Mesothelial cell of epicardium (in vitro differentiated cells): ENCODE data around the gene DCUN1D2. TPM values are rescaled to one million over a fixed set of nuclear protein-coding genes. Genes with fewer than 3 reads are reported as not detected.

Source experiments
- DNase-seq, 2 experiments: peaks; one replicate each; pipeline ENCODE4 v3.0.0; 2021; ENCODE audit warnings: low spot score in 2 of 2; ENCODE audit not compliant: unreplicated experiment in 2 of 2
- H3K27ac Mint-ChIP-seq: 2 replicates; pipeline ENCODE4 v1.8.0; 2021; ENCODE audit warnings: mixed read lengths
- H3K27me3 Mint-ChIP-seq: 2 replicates; pipeline ENCODE4 v1.8.0; 2021; ENCODE audit warnings: low read depth, mixed read lengths
- H3K36me3 Mint-ChIP-seq: 2 replicates; pipeline ENCODE4 v1.8.0; 2021; ENCODE audit warnings: mixed read lengths
- H3K4me1 Mint-ChIP-seq: 2 replicates; pipeline ENCODE4 v1.8.0; 2021; ENCODE audit warnings: mixed read lengths
- H3K4me3 Mint-ChIP-seq: 2 replicates; pipeline ENCODE4 v1.8.0; 2021; ENCODE audit warnings: mild to moderate bottlenecking, moderate library complexity, mixed read lengths
- H3K9me3 Mint-ChIP-seq: 2 replicates; pipeline ENCODE4 v1.8.0; 2021; ENCODE audit warnings: mixed read lengths
- total RNA-seq: library from RNA; stranded (reverse); gene quantifications from 3 replicates; pipeline ENCODE4 v1.2.1, GENCODE V29; 2021
- TF ChIP-seq, protein P1 (sequence below): fragments of 200-600 bp; sonication (generic); IDR thresholded peaks from one replicate; pipeline ENCODE4 v1.5.0; 2021; ENCODE audit warnings: antibody characterized with exemption; ENCODE audit not compliant: unreplicated experiment

Gene DCUN1D2
- total RNA-seq, 1 donor from 2014 or later: 40.2 TPM

DNA sequence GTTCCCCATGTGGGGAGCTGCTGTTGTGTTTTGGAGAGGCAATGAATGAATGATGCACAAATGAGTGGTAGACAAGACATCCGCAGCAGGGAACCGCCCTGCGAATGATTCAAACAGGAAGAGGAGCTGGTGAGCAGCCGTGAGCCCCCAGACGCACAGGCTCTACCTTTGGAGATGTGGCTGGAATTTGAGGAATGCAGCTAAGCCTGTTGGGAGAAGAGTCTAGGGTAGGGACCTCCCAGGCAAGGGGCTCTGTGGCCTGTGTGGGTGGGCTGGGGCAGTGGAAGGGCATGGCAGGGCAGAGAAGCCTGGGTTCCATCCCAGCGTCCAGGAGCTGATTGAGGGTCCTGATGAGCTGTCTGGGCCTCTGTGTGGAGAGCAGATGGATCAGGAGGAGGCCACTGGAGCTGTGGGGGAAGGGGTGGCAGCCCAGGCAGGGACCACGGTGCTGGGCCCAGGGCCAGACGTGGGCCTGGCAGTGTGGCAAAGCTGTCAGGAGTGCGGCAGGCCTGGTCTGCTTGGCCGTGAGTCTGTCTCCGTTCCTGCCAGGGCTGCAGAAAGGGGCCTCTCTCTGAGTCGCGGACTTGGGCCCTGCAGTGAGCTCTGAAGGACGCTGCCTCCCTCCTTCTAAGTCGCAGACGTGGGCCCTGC is 41.8 kb upstream of the DCUN1D2 start:
- Mint-ChIP-seq H3K4me3 (no peak overlapping the region), H3K27ac (peak overlapping the region; percentile 82), H3K9me3 (no peaks in the 10 kb centered on the region), H3K27me3 (no peaks in the 10 kb centered on the region), H3K36me3 (peaks cover 33% of the 10 kb centered on the region), H3K4me1 (peaks cover 38% of the 10 kb centered on the region)
- no peak for DNase-seq
- TF ChIP-seq, protein P1, sequence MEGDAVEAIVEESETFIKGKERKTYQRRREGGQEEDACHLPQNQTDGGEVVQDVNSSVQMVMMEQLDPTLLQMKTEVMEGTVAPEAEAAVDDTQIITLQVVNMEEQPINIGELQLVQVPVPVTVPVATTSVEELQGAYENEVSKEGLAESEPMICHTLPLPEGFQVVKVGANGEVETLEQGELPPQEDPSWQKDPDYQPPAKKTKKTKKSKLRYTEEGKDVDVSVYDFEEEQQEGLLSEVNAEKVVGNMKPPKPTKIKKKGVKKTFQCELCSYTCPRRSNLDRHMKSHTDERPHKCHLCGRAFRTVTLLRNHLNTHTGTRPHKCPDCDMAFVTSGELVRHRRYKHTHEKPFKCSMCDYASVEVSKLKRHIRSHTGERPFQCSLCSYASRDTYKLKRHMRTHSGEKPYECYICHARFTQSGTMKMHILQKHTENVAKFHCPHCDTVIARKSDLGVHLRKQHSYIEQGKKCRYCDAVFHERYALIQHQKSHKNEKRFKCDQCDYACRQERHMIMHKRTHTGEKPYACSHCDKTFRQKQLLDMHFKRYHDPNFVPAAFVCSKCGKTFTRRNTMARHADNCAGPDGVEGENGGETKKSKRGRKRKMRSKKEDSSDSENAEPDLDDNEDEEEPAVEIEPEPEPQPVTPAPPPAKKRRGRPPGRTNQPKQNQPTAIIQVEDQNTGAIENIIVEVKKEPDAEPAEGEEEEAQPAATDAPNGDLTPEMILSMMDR: no peak

DNA sequence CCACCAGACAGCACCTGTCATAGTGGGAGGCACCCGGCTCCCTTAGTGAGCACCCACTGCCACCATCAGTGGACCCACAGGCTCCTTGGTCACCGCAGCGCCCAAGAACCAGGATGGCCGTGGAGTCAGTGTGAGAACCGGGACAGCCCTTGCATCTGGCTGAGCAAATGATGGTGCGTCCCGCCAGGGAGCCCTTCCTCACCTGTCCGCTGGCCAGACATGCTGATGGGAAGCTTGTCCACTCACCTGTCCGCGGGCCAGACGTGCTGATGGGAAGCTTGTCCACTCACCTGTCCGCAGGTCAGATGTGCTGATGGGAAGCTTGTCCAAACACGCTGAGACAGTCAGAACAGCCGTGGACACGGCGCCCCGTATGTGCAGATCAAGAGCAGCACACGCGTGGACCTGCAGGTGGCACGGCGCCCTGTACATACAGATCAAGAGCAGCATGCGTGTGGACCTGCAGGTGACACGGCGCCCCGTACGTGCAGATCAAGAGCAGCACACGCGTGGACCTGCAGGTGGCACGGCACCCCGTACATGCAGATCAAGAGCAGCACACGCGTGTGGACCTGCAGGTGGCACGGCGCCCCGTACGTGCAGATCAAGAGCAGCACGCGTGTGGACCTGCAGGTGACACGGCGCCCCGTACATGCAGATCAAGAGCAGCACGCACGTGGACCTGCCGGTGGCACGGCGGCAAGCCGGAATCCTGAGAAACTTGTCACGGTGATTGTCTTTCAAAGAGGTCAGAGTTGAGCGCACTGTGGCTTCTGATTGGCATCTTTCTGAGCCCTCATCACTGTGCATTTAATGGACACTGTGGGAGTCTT is 40.7 kb upstream of the DCUN1D2 start:
- Mint-ChIP-seq H3K36me3 (peaks cover 28% of the 10 kb centered on the region), H3K4me3 (no peak overlapping the region), H3K27me3 (no peaks in the 10 kb centered on the region), H3K9me3 (no peaks in the 10 kb centered on the region), H3K4me1 (peaks cover 38% of the 10 kb centered on the region), H3K27ac (peak overlapping the region; percentile 82)
- TF ChIP-seq, protein P1: no peak
- DNase-seq: no peak

DNA sequence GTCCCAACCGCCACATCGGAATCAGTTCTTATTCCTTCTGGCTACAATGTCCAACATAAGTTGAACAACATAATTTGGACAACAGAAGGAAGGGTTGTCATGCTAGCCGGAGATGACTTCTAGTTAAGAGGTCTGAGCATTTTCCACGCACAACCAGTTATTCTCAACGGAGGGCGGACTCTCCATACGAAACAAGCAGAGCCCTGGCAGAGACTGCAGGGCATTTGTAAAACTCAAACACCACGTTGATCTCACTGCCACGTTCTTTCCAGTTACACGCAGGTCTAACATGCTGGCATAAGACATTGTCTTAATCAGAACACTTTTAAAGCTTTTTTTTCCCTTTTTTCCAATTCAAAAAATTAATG is 38.3 kb upstream of the DCUN1D2 start:
- Mint-ChIP-seq H3K27me3 (no peaks in the 10 kb centered on the region), H3K4me1 (peaks cover 23% of the 10 kb centered on the region), H3K9me3 (peaks cover 4% of the 10 kb centered on the region), H3K4me3 (no peak overlapping the region), H3K27ac (no peak overlapping the region), H3K36me3 (peaks cover 38% of the 10 kb centered on the region)
- TF ChIP-seq, protein P1: no peak
- no peak for DNase-seq

DNA sequence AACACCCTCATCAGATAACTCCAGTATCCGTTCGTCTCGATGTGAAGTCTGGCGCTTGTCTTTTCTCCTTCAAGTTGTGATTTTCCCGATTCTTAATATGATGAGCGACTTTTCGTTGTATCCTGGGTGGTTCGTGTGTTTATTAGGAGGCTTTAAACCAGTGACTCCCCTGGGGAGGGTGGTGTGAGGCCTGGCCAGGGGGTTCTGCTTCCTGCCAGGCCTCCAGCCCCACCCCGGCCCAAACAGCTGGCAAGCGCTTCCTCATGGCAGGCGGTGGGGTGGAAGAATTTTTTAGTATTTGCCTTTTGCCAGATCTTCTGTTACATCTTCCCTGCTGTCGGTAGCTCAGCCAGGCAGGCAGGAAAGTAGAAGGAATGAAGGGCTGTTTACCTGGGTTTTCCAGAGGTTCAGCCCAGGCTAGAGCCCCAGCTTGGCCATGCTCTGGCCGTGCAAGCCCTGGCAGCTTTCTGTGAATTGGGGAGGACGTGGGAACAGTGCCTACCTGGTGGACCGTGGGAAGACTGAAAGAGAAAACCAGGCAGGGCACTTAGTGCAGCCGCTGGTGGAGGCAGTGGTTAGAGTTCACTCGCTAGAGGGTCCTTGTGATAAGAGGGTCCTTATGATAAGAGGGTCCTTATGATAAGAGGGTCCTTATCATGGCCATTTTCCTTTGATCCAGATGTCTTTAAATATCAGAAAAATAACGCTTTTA is 37.7 kb upstream of the DCUN1D2 start:
- H3K27ac Mint-ChIP-seq: peak overlapping the region; percentile 42

DNA sequence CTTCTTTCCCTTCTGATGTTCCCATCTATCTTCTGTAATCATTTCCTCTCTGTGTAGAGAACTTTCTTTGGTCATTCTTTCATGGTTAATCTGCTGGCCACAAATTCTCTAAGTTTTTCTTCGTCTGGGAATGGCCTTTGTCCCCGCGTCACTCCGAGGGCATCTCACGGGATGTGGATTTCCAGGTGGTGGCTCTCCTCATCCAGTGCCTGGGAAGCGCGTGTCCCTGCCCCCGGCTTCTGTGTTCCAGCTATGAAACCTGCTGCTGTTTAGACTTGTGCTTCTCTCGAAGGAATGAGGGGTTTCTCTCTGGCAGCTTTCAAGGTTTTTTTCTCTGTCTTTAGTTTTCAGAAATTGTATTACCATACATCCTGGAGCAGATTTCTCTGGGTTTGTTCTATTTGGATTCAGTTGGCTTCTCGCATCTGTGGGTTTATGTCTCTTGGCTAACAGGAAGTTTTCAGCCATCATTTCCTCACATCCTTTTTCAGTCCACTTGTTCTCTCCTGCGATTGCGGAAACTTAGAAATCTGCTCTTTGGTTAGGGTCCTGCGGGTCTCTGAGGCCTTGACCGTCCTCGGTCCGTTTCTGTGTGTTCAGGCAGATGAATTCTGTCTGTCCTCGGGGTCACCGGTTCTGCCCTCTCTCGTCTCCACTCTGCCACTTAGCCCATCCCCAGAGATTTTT is 36.9 kb upstream of the DCUN1D2 start:
- Mint-ChIP-seq H3K27me3 (no peaks in the 10 kb centered on the region), H3K27ac (peak overlapping the region; percentile 42), H3K36me3 (peaks cover 52% of the 10 kb centered on the region), H3K9me3 (peaks cover 14% of the 10 kb centered on the region), H3K4me3 (no peak overlapping the region), H3K4me1 (peaks cover 13% of the 10 kb centered on the region)
- DNase-seq: no peak
- TF ChIP-seq, protein P1: no peak

More for the DNA sequence above, 37.7 kb upstream of the DCUN1D2 start:
- DNase-seq: no peak
- TF ChIP-seq, protein P1: no peak
- Mint-ChIP-seq H3K4me3 (no peak overlapping the region), H3K4me1 (peaks cover 17% of the 10 kb centered on the region), H3K9me3 (peaks cover 9% of the 10 kb centered on the region), H3K27me3 (no peaks in the 10 kb centered on the region), H3K36me3 (peaks cover 44% of the 10 kb centered on the region)
